ENCODE measurements around the gene PLA2G4F. TPM values are rescaled to one million over a fixed set of nuclear protein-coding genes. Genes with fewer than 3 reads are reported as not detected.

The PLA2G4F gene
- total RNA-seq, 1 donor from 2014 or later, result 35.1 TPM

- peaks cover 22% of the 10 kb centered on the region for H3K4me1 ChIP-seq
- no peak overlapping the region for H3K27ac ChIP-seq
- H3K4me3 ChIP-seq, result no peak overlapping the region
- no peaks in the 10 kb centered on the region for H3K36me3 ChIP-seq
- intact Hi-C loops (cut with DNase I), result no loop called here
- no peak for TF ChIP-seq CTCF (IDR thresholded peaks at IDR 0.05)
- TF ChIP-seq POLR2A (IDR thresholded peaks at IDR 0.05), result no peak
- TF ChIP-seq POLR2AphosphoS5 (IDR thresholded peaks at IDR 0.05; ENCODE audit: insufficient read depth in 1 of 2, low read depth in 1 of 2), result no peak
- DNase-seq (ENCODE audit: extremely low spot score in 2 of 2), result no peak
- H3K9me3 ChIP-seq, result no peaks in the 10 kb centered on the region
- H3K27me3 ChIP-seq, result no peaks in the 10 kb centered on the region
Measured at GRCh38 chr15:42149493-42150218, 6.8 kb downstream of the PLA2G4F start.

GRCh38 chr15:42148808-42149492, 7.5 kb downstream of the PLA2G4F start:
- DNase-seq (ENCODE audit: extremely low spot score in 2 of 2), result no peak
- H3K27ac ChIP-seq, result no peak overlapping the region
- H3K4me1 ChIP-seq, result peaks cover 16% of the 10 kb centered on the region
- intact Hi-C loops (cut with DNase I), result no loop called here
- no peaks in the 10 kb centered on the region for H3K9me3 ChIP-seq
- no peak overlapping the region for H3K4me3 ChIP-seq
- no peaks in the 10 kb centered on the region for H3K36me3 ChIP-seq
- H3K27me3 ChIP-seq, result no peaks in the 10 kb centered on the region
- no peak for TF ChIP-seq POLR2A (IDR thresholded peaks at IDR 0.05)
- no peak for TF ChIP-seq CTCF (IDR thresholded peaks at IDR 0.05)
- TF ChIP-seq POLR2AphosphoS5 (IDR thresholded peaks at IDR 0.05; ENCODE audit: insufficient read depth in 1 of 2, low read depth in 1 of 2), result no peak

GRCh38 chr15:42147431-42147735, 9.1 kb downstream of the PLA2G4F start:
- H3K36me3 ChIP-seq, result no peaks in the 10 kb centered on the region
- H3K27ac ChIP-seq, result no peak overlapping the region
- no peak overlapping the region for H3K4me3 ChIP-seq
- H3K27me3 ChIP-seq, result no peaks in the 10 kb centered on the region
- intact Hi-C loops (cut with DNase I), result no loop called here
- peaks cover 12% of the 10 kb centered on the region for H3K4me1 ChIP-seq
- no peaks in the 10 kb centered on the region for H3K9me3 ChIP-seq
- TF ChIP-seq POLR2AphosphoS5 (IDR thresholded peaks at IDR 0.05; ENCODE audit: insufficient read depth in 1 of 2, low read depth in 1 of 2) (no peak), POLR2A (IDR thresholded peaks at IDR 0.05) (no peak), CTCF (IDR thresholded peaks at IDR 0.05) (no peak)
- DNase-seq (ENCODE audit: extremely low spot score in 2 of 2), result no peak

- Histone ChIP-seq H3K27ac (no peak overlapping the region), H3K9me3 (no peaks in the 10 kb centered on the region), H3K27me3 (no peaks in the 10 kb centered on the region), H3K36me3 (no peaks in the 10 kb centered on the region), H3K4me3 (no peak overlapping the region), H3K4me1 (peaks cover 12% of the 10 kb centered on the region)
- no peak for DNase-seq (ENCODE audit: extremely low spot score in 2 of 2)
- TF ChIP-seq CTCF (IDR thresholded peaks at IDR 0.05), result no peak
- TF ChIP-seq POLR2AphosphoS5 (IDR thresholded peaks at IDR 0.05; ENCODE audit: insufficient read depth in 1 of 2, low read depth in 1 of 2), result no peak
- TF ChIP-seq POLR2A (IDR thresholded peaks at IDR 0.05), result no peak
- intact Hi-C loops (cut with DNase I), result no loop called here
Measured at GRCh38 chr15:42146551-42147430, 9.6 kb downstream of the PLA2G4F start.
